Hepatocyte (in vitro differentiated cells): ENCODE measurements around the gene PFKL.

Source experiments
- EZH2 ChIP-seq: fragments of 200-600 bp; sonication (generic); IDR thresholded peaks from 2 replicates; pipeline ENCODE4 v1.6.1; 2016; ENCODE audit warnings: antibody characterized with exemption, mild to moderate bottlenecking, borderline replicate concordance
- EZH2phosphoT487 ChIP-seq: fragments of 200-600 bp; sonication (generic); IDR thresholded peaks from one replicate; pipeline ENCODE4 v1.6.1; 2018; ENCODE audit warnings: antibody characterized with exemption, mild to moderate bottlenecking, low read depth, moderate library complexity; ENCODE audit not compliant: unreplicated experiment, severe bottlenecking
- TF ChIP-seq, protein P1 (sequence below): fragments of 200-600 bp; sonication (generic); IDR thresholded peaks from 2 replicates; pipeline ENCODE4 v1.5.1; 2016; ENCODE audit warnings: antibody characterized with exemption, mild to moderate bottlenecking; ENCODE audit not compliant: poor library complexity

GRCh38 chr21:44375281-44375651 is 75.4 kb downstream of the PFKL start:
- TF ChIP-seq, protein P1, sequence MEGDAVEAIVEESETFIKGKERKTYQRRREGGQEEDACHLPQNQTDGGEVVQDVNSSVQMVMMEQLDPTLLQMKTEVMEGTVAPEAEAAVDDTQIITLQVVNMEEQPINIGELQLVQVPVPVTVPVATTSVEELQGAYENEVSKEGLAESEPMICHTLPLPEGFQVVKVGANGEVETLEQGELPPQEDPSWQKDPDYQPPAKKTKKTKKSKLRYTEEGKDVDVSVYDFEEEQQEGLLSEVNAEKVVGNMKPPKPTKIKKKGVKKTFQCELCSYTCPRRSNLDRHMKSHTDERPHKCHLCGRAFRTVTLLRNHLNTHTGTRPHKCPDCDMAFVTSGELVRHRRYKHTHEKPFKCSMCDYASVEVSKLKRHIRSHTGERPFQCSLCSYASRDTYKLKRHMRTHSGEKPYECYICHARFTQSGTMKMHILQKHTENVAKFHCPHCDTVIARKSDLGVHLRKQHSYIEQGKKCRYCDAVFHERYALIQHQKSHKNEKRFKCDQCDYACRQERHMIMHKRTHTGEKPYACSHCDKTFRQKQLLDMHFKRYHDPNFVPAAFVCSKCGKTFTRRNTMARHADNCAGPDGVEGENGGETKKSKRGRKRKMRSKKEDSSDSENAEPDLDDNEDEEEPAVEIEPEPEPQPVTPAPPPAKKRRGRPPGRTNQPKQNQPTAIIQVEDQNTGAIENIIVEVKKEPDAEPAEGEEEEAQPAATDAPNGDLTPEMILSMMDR = no peak
- TF ChIP-seq EZH2phosphoT487 = no peak
- TF ChIP-seq EZH2 = no peak
